SU-DHL-6 (cell line): ENCODE data around the gene STRIP2.
"Not testable (repeated sequence)": the region's sequence is repeated elsewhere in the genome, so short reads cannot be mapped to it uniquely, and the experiment has no call there.

Experiments used
- H2AFZ ChIP-seq: fragments of 200-600 bp; sonication (generic); 2 replicates; pipeline ENCODE4 v1.6.1; 2014; ENCODE audit warnings: low read depth, mild to moderate bottlenecking, moderate library complexity, mixed read lengths, antibody characterized with exemption, low read length; ENCODE audit not compliant: severe bottlenecking
- H3F3A ChIP-seq: fragments of 200-600 bp; shearing (Covaris generic); 2 replicates; pipeline ENCODE4 v1.6.0; 2016; ENCODE audit warnings: antibody characterized with exemption, mild to moderate bottlenecking; ENCODE audit not compliant: insufficient read depth
- H3K27ac ChIP-seq: fragments of 200-600 bp; sonication (generic); 2 replicates; pipeline ENCODE4 v1.5.1; 2016; ENCODE audit warnings: low read depth, mild to moderate bottlenecking, low read length, moderate library complexity, mixed read lengths
- H3K27me3 ChIP-seq: fragments of 200-600 bp; sonication (generic), shearing (Covaris generic); 2 replicates; pipeline ENCODE4 v1.6.0; 2014; ENCODE audit warnings: mild to moderate bottlenecking, low read length
- H3K36me3 ChIP-seq: fragments of 200-600 bp; sonication (generic); 2 replicates; pipeline ENCODE4 v1.6.1; 2014; ENCODE audit warnings: mild to moderate bottlenecking, low read length, mixed read lengths
- H3K4me2 ChIP-seq: fragments of 300-600, 200-600 bp; shearing (Covaris generic), sonication (generic); 2 replicates; pipeline ENCODE4 v1.6.0; 2014; ENCODE audit warnings: low read length, low read depth, mild to moderate bottlenecking; ENCODE audit not compliant: poor library complexity, severe bottlenecking
- H3K4me3 ChIP-seq: fragments of 200-600 bp; sonication (generic); 2 replicates; pipeline ENCODE4 v1.5.1; 2014; ENCODE audit warnings: antibody characterized with exemption, low read length, mild to moderate bottlenecking, mixed read lengths; ENCODE audit not compliant: insufficient read depth, poor library complexity, severe bottlenecking
- H3K79me2 ChIP-seq: fragments of 200-600 bp; sonication (generic); 2 replicates; pipeline ENCODE4 v1.6.1; 2014; ENCODE audit warnings: mild to moderate bottlenecking, low read length, moderate library complexity; ENCODE audit not compliant: insufficient read depth
- H3K9ac ChIP-seq: fragments of 200-600 bp; sonication (generic); 2 replicates; pipeline ENCODE4 v1.7.0; 2014; ENCODE audit warnings: mild to moderate bottlenecking, low read length
- H3K9me2 ChIP-seq: fragments of 200-600 bp; sonication (generic); replicated peaks from 2 replicates; pipeline ENCODE4 v1.6.1; 2014; ENCODE audit warnings: low read length; ENCODE audit not compliant: insufficient read depth
- H3K9me3 ChIP-seq: fragments of 200-600 bp; sonication (generic); 2 replicates; pipeline ENCODE4 v1.6.1; 2014; ENCODE audit warnings: low read length, mixed read lengths; ENCODE audit not compliant: insufficient read depth
- H4K20me1 ChIP-seq: fragments of 200-600 bp; sonication (generic); 2 replicates; pipeline ENCODE4 v1.6.1; 2014; ENCODE audit warnings: low read depth, mild to moderate bottlenecking, antibody characterized with exemption, low read length, moderate library complexity, mixed read lengths
- EZH2phosphoT487 ChIP-seq: fragments of 200-600 bp; sonication (generic), shearing (Covaris generic); conservative IDR thresholded peaks from 2 replicates; pipeline ENCODE4 v1.6.1; 2018; ENCODE audit warnings: mild to moderate bottlenecking, antibody characterized with exemption, low read length, moderate library complexity, mixed read lengths
- TF ChIP-seq, protein P1 (sequence below): fragments of 200-600 bp; sonication (generic); IDR thresholded peaks from one replicate; pipeline ENCODE4 v1.5.1; 2017; ENCODE audit warnings: antibody characterized with exemption, mild to moderate bottlenecking, low read length, moderate library complexity; ENCODE audit not compliant: insufficient read depth, poor library complexity, severe bottlenecking

The STRIP2 gene

DNA sequence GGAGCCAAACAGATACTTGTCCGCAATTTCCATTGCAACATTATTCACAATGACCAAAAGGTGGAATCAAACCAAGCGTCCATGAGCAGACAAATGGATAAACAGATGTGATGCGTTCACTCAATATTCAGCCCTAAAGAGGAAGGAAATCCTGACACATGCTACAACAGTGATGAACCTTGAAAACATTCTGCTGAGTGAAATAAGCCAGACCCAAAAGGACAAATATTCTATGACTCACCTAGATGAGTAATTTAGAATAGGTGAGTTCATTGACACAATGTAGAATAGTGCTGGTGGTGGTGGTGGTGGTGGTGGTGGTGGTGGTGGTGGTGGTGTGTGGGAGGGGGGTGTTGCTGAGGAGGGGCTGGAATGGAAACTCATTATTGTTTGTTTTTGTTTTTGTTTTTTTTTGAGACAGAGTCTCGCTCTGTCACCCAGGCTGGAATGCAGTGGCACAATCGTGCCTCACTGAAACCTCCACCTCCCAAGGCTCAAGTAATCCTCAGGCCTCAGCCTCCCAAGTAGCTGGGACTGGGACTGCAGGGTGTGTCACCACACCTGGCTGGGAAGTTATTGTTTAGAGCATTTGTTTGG lies 96.7 kb downstream of the STRIP2 start:
- no peaks in the 10 kb centered on the region for H3K27me3 ChIP-seq
- no peaks in the 10 kb centered on the region for H3K36me3 ChIP-seq
- H3K9ac ChIP-seq, result no peak overlapping the region
- no peaks in the 10 kb centered on the region for H4K20me1 ChIP-seq
- no peak overlapping the region for H3K4me3 ChIP-seq
- H3K9me3 ChIP-seq, result no peaks in the 10 kb centered on the region
- no peaks in the 10 kb centered on the region for H3F3A ChIP-seq
- no peak overlapping the region for H2AFZ ChIP-seq
- no peak overlapping the region for H3K27ac ChIP-seq
- no peak for TF ChIP-seq EZH2phosphoT487
- TF ChIP-seq, protein P1, sequence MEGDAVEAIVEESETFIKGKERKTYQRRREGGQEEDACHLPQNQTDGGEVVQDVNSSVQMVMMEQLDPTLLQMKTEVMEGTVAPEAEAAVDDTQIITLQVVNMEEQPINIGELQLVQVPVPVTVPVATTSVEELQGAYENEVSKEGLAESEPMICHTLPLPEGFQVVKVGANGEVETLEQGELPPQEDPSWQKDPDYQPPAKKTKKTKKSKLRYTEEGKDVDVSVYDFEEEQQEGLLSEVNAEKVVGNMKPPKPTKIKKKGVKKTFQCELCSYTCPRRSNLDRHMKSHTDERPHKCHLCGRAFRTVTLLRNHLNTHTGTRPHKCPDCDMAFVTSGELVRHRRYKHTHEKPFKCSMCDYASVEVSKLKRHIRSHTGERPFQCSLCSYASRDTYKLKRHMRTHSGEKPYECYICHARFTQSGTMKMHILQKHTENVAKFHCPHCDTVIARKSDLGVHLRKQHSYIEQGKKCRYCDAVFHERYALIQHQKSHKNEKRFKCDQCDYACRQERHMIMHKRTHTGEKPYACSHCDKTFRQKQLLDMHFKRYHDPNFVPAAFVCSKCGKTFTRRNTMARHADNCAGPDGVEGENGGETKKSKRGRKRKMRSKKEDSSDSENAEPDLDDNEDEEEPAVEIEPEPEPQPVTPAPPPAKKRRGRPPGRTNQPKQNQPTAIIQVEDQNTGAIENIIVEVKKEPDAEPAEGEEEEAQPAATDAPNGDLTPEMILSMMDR, result no peak
- H3K4me2 ChIP-seq, result no peak overlapping the region
- no peaks in the 10 kb centered on the region for H3K9me2 ChIP-seq
- no peaks in the 10 kb centered on the region for H3K79me2 ChIP-seq

DNA sequence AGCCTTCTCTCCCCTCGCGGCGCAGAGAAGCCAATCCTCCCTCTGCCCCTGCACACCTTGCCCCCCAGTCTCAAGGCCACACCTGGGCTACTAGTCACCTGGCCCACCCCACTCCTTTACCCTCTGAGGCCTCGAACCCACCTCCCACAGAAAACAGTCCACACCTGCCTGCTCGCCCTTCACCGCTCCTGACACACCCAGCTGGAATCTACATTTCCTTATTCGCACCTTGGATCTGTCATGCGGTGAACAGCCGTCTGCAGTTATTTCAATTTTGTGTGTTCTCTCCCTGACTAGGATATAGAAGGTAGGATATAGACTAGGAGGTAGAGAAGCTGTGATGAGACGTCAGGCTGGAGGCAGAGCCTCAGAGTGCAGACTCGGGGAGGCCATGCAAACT lies 97.5 kb downstream of the STRIP2 start:
- no peak overlapping the region for H3K9ac ChIP-seq
- H3K4me3 ChIP-seq, result no peak overlapping the region

DNA sequence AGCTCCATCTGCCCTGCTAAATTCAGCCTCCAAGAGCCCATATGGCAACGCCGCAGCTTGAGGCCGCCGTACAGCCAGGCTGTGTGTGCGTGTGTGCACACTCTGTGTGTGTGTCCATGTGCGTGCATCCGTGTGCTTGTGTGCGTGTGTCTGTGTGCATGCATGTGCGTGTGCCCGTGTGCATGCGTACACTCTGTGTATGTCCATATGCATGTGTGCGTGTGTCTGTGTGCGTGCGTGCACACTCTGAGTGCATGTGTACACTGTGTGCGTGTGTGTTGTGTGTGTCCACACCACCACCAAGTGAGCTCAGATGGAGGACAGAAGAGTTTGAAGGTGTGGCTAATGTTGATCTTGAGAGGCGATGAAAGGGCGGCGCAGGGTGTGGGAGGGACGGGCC lies 98.1 kb downstream of the STRIP2 start:
- Histone ChIP-seq H3K9me2 (no peaks in the 10 kb centered on the region), H3K9me3 (no peaks in the 10 kb centered on the region), H3K36me3 (no peaks in the 10 kb centered on the region), H3F3A (no peaks in the 10 kb centered on the region), H3K4me3 (no peak overlapping the region), H3K9ac (no peak overlapping the region), H3K27me3 (no peaks in the 10 kb centered on the region), H3K27ac (no peak overlapping the region), H2AFZ (no peak overlapping the region), H3K79me2 (no peaks in the 10 kb centered on the region), H3K4me2 (no peak overlapping the region), H4K20me1 (no peaks in the 10 kb centered on the region)
- TF ChIP-seq, protein P1, result no peak
- TF ChIP-seq EZH2phosphoT487, result no peak

More for the DNA sequence above, 97.5 kb downstream of the STRIP2 start:
- no peaks in the 10 kb centered on the region for H3F3A ChIP-seq
- H2AFZ ChIP-seq, result no peak overlapping the region
- no peaks in the 10 kb centered on the region for H3K27me3 ChIP-seq
- no peak for TF ChIP-seq EZH2phosphoT487
- TF ChIP-seq, protein P1, result no peak
- no peaks in the 10 kb centered on the region for H3K79me2 ChIP-seq
- H3K4me2 ChIP-seq, result no peak overlapping the region
- no peaks in the 10 kb centered on the region for H3K36me3 ChIP-seq
- H4K20me1 ChIP-seq, result no peaks in the 10 kb centered on the region
- no peaks in the 10 kb centered on the region for H3K9me2 ChIP-seq
- H3K27ac ChIP-seq, result no peak overlapping the region
- no peaks in the 10 kb centered on the region for H3K9me3 ChIP-seq

DNA sequence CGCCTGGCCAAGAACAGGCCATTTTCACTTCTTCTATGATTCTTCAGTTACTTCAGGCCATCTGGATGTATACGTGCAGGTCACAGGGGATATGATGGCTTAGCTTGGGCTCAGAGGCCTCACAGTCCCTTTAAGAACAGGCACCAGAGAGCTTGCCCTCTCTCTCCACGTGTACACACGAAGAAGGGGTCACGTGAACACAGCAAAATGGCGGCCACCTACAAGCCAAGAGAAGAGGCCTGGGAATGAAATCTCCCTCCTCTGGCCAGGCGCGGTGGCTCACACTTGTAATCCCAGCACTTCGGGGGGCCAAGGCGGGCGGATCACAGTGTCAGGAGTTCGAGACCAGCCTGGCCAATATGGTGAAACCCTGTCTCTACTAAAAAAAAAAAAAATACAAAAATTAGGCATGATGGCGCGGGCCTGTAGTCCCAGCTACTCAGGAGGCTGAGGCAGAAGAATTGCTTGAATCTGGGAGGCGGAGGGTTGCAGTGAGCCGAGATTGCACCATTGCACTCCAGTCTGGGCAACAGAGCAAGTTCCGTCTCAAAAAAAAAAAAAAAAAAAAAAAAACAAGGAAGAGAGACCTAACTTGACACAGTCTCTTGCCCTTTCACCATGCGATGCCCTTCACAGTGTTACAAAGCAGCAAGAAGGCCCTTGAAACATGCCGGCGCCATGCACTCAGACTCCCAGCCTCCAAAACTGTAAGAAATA lies 100.5 kb downstream of the STRIP2 start:
- H3K27ac ChIP-seq, H3K4me3 ChIP-seq, H3K36me3 ChIP-seq, H3K9ac ChIP-seq, H3K9me2 ChIP-seq, H3K9me3 ChIP-seq, H3F3A ChIP-seq, H3K4me2 ChIP-seq, H4K20me1 ChIP-seq, H3K27me3 ChIP-seq, H2AFZ ChIP-seq, H3K79me2 ChIP-seq: not testable (repeated sequence)
